GOT3 (cell line): Measurements from ENCODE around the gene AUTS2.
"Not testable (repeated sequence)": the region's sequence is repeated elsewhere in the genome, so short reads cannot be mapped to it uniquely, and the experiment has no call there.

ENCODE experiments used
- DNase-seq: peaks from one replicate; lab custom pipeline; 2025; ENCODE audit warnings: mixed read lengths; lab: John Stamatoyannopoulos, UW

AUTS2 gene

DNA sequence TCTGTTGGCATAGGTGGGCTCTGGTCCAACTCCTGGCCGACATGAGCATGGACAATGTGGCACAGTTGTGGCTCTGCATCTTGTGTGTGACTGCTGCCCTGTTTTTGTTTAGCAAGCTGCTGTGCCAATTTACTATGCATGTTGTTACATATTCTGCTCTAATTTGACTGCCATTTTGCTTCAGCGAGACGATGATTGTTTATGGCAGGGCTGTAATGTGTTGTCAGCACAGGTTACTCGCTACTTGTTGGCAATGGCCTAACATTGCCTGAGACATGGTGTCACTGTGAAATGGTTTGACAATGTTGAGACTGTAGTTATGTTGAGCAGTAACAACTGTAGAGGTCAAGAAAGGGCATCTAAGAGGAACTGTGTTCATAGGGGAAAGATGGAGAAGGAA lies 659.6 kb downstream of the AUTS2 start:
- DNase-seq, result no peak

DNA sequence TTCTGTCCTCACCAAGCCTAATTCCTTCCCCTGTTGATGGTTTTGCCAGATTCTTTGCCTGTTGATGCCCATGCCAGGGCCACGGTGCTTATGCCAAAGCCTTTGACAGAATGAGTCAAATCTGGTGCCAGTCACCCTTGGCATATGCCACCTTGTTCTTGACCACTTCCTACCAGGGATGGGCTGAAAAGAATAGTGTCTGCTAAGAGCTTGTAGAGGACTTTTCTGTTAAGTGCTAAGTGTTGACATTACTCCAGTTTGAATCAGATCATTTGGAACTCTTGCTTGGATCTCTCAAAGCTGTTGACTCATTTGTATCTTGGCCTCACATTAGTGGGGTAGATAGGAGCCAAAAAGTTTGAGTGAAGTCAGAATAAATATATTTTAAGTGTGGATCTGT lies 661.2 kb downstream of the AUTS2 start:
- no peak for DNase-seq

- no peak for DNase-seq
Observed at GRCh38 chr7:70263471-70264255, 665.4 kb downstream of the AUTS2 start.

DNA sequence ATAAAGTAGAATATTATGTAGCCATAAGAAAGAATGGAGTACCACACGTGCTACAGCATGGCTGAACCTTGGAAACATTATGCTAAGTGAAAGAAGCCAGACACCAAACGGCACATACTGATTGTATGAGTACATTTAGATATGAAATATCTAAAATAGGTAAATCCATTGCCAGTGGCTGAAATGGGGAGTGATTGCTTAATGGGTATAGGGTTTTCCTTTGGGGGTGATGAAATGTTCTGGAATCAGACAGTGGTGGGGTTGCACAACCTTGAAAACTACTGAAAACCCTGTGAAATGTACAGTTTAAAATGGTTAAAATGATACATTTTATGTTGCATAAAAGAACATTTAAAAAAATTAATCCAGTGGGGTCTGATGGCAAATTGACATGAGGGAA lies 667.9 kb downstream of the AUTS2 start:
- no peak for DNase-seq

DNA sequence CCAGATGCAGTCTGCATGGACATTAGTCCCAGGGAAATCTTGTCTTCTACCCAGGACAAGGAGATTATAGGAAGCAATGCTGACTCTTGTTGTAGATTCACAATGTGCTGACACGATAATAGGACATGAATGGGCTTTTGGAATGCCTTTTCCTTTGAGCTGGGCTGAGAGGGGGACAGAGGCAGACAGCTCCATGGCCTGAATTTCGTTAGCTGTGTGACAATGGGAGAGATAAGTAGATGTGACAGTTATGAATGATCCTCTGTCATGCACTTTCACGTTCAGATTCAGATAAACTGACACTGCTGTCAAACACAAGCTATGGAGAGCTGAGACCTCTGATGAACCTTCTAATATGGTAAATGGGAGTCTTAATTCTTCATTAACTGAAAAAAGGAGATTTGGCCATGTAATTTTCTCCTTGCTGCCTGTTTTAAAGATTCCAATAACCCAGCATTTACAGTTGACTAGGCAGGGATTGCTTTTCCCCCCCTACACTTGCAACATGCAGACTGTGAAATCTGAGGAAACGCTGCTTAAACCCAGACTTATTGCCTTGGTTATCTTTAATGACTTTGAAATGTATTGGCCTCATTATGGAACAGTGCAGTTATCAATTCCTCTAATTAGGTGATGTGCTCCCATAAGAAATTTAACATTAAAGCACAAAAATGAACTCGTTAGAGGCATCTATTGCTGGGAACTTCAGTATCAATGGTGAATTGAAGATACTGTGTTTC lies 669.3 kb downstream of the AUTS2 start:
- no peak for DNase-seq

- no peak for DNase-seq
Observed at GRCh38 chr7:70268179-70268578, 669.9 kb downstream of the AUTS2 start.

DNA sequence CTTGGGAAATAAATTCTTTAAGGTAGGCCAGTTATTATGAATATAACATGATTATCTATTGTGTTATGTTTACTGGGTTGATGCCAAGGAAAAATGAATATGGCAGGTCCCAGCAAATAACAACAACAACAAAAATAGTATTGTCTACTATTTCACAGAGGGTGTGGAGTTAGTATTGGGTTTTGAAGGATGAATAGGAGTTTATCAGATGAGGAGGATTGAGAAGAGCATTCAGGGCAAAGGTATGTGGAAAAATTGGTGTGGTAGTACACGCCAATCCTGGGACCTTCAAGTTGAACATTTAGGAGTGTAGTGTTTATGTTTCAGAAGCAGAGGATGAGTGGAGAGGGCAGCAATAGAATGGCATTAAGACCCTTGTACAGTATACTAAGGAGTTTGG lies 671.9 kb downstream of the AUTS2 start:
- DNase-seq, result no peak

DNA sequence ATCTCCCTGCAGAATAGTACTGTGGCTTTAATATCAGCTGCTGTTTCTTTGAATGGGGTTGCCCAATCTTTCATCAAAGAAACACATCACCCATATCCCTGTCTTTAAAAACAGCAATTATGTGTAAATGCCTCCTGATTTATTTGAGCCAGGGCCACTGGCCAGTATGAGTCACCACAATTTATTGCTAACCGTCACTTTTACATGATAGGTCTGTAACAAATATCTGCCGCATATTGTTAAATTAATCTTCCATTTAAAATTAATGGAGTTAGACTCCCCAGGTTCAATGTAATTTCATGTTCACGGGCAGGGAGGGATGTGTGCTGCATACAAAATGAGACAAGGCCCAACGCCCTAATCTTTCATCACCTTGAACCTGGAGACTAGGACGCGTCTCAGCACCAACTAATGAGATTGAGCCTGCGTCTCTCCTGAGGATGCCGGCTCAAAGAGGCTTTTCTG lies 673.4 kb downstream of the AUTS2 start:
- DNase-seq, result no peak

GRCh38 chr7:70275570-70275969 lies 677.3 kb downstream of the AUTS2 start:
- not testable (repeated sequence) for DNase-seq

DNA sequence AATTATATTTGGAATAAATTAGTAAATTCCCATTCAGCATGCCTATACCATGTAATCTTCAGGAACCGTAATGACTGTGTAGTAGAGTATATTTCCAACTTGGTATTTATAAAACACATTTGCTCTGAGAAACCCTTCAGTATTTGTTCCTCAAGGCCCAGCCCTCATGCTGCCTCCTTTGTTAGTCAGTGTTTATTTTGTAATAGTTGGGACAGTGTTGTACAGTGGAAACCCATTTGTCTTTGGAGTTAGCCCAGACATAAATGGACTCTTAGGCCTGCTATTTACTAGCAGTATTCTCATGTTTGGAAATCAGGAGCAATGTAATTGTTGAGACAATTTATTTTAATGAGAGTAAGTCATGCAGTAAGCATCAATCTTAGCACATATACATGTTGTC lies 686.9 kb downstream of the AUTS2 start:
- DNase-seq, result no peak

DNA sequence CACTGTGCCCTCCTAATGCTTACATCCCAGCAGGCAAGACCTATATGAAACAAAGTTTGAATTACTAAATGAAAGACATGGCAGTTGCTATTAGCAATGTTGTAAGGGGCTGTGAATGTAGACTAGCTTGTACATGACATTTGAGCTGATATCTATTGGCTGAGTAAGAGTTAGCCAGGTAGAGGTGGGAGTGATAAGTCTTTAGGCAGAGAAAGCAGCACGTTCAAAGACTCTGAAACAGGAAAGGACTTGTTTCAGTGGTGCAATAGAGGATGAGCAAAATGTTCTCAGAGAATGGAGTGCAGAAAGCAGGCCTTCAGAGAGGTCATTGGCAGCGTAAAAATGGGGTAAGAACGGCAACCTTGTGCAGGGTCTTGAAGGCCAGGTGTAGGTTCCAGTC lies 687.6 kb downstream of the AUTS2 start:
- no peak for DNase-seq

GRCh38 chr7:70288781-70289456 lies 690.6 kb downstream of the AUTS2 start:
- DNase-seq, result no peak

DNA sequence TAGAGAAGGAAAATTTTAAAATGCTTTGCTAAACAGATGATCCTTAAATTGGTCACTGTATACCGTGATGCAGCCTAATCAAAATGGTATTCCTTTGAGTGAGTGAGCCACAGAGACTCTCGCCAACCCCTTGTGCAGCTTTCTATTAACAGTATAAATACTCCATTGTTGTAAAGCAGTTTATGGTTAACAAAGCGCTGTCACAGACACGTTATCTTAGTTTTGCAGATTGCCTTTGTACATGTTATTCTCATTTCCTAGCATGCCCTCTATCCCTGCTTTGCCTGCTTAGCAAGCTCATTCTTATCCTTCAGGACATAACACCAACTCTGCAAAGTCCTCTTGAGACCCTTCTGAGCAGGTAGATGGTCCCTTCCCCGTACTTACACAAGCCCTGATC lies 694.4 kb downstream of the AUTS2 start:
- no peak for DNase-seq

DNA sequence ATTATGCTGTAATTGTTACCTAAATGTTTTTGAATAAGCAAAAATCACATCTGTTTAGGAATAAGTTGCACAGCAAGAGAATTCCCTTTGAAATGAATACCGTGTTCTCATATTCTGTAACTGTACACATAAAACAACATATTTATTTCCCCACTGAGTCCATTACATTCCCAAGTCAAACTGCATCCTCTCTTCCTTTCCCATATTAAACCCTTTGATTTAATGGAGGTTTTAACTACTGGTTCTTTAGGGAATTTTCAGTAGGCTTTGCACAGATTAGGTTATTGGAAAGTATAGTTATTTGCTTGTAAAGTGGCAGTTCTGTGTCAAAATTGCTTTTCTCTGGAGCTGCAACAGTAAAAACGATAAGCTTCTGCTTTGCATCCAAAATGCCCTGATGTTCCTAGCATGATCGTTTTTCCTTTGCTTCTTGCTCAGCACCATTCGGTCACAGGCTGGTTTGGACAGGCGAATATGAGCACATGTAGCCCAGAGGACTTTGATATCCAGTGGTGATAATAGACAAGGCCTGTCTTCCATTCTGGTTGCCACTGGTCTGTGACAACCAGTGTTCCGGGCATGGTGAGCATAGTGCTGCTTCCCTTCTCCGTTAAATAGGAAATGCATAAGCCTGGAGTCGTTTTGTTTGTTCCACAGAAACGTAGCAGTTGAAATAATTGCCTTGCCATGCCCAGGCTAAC lies 696.1 kb downstream of the AUTS2 start:
- no peak for DNase-seq

DNA sequence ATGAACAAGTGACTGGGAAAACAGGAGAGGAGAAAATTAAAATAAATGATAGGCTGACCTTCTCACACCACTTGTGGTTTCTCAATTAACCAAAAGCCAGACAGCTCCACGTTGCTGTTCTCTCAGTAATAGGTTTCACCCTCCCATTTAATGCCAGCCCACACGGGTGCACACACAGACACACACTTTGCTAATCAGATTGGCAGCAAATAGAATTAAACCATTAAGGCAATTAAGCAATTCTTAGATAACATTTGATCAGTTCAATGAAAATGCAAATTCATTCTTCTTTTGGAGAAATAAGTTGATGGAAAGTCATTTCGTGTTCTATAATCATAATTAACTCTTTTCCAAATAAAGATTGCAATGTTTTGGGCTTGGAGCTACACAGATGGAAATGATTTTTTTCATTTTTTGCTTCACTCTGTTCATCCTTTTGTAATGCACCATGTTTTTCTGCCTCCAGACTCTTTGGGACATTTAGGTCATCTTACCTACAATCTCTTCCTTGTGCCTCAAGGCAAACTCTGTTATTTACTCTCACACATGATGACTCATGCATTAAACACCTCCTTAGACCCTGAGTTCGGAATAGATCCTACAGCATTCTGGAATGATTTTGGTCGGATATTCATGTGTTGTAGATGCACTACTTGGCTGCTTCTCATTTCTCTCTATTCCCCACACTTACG lies 700.7 kb downstream of the AUTS2 start:
- no peak for DNase-seq

- DNase-seq, result no peak
Observed at GRCh38 chr7:70299472-70299807, 701.2 kb downstream of the AUTS2 start.

- no peak for DNase-seq
Observed at GRCh38 chr7:70301673-70302185, 703.5 kb downstream of the AUTS2 start.

GRCh38 chr7:70303309-70303708 lies 705.0 kb downstream of the AUTS2 start:
- no peak for DNase-seq

GRCh38 chr7:70303780-70304179 lies 705.5 kb downstream of the AUTS2 start:
- no peak for DNase-seq

GRCh38 chr7:70306173-70306572 lies 707.9 kb downstream of the AUTS2 start:
- DNase-seq, result no peak

DNA sequence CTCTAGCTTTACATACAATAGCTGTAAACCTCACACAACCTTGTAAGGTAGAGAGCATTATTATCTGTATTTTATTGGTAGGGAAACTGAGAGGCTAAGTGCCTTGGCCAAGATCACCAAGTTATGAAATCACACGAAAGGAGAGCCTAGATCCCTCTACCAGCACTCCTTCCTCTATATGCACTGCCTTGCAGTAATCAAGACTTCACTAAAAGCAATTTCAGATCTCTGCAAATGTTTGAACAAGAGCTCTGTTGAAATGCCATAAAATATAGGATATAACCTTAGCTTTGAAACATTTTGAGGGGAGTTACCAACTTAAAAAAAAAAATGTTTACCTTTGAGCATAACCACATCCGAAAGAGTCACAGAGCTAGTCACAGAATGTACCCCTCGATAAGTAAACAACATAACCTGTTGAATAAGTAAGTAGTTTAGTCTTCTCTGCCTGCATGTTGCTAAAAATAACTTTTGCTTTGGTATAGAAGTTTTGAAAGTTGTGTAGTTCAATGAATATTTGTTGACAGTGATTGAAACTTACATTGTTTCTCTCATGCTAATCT lies 709.4 kb downstream of the AUTS2 start:
- no peak for DNase-seq
